Keratinocyte (primary cell): ENCODE results near the gene STRIT1. TPM values are rescaled to one million over a fixed set of nuclear protein-coding genes. Genes with fewer than 3 reads are reported as not detected.

Source experiments
- DNase-seq: peaks from one replicate; pipeline ENCODE4 v3.0.0-alpha.2; 2011; ENCODE audit warnings: low read depth, missing footprints, low spot score
- FAIRE-seq: peaks from 2 replicates; lab custom pipeline; 2011; peaks lifted over from hg19 to GRCh38; lab: Jason Lieb, UNC
- H2AFZ ChIP-seq: 2 replicates; pipeline ENCODE4 v1.6.0; 2012; ENCODE audit warnings: low read length, control low read depth, inconsistent platforms; ENCODE audit not compliant: control insufficient read depth
- H3K27ac ChIP-seq: 2 replicates; pipeline ENCODE4 v1.5.1; 2011; ENCODE audit warnings: low read length; ENCODE audit not compliant: control insufficient read depth, insufficient read depth
- H3K27me3 ChIP-seq: 3 replicates; pipeline ENCODE4 v1.6.0; 2011; ENCODE audit warnings: low read length; ENCODE audit not compliant: control insufficient read depth, insufficient read depth; ENCODE audit errors: extremely low read depth
- H3K36me3 ChIP-seq, 2 experiments: 2 replicates in 1 of 2; 3 replicates in 1 of 2; pipeline ENCODE4 v1.5.1; 2011; ENCODE audit warnings: low read length in 2 of 2, mild to moderate bottlenecking in 1 of 2; ENCODE audit not compliant: control insufficient read depth in 2 of 2, insufficient read depth in 2 of 2; ENCODE audit errors: extremely low read depth in 1 of 2
- H3K4me1 ChIP-seq: 3 replicates; pipeline ENCODE4 v1.5.1; 2011; ENCODE audit warnings: low read length; ENCODE audit not compliant: control insufficient read depth, insufficient read depth; ENCODE audit errors: extremely low read depth
- H3K4me2 ChIP-seq: 3 replicates; pipeline ENCODE4 v1.6.0; 2011; ENCODE audit warnings: low read depth, low read length; ENCODE audit not compliant: control insufficient read depth, insufficient read depth; ENCODE audit errors: extremely low read depth
- H3K4me3 ChIP-seq, 3 experiments: fragments of 200-600 bp in 1 of 3; sonication (generic) in 1 of 3; 2 replicates in 2 of 3; 3 replicates in 1 of 3; pipeline ENCODE4 v1.5.1; 2011 to 2016; ENCODE audit warnings: low read length in 3 of 3, mild to moderate bottlenecking in 3 of 3, control low read depth in 2 of 3, inconsistent platforms in 1 of 3, low read depth in 1 of 3, mixed read lengths in 1 of 3, mixed run types in 1 of 3, moderate library complexity in 1 of 3; ENCODE audit not compliant: control insufficient read depth in 2 of 3, insufficient read depth in 2 of 3; ENCODE audit errors: extremely low read depth in 1 of 3
- H3K79me2 ChIP-seq: 2 replicates; pipeline ENCODE4 v1.6.0; 2012; ENCODE audit warnings: low read length; ENCODE audit not compliant: control insufficient read depth, insufficient read depth
- H3K9ac ChIP-seq: 3 replicates; pipeline ENCODE4 v1.6.0; 2011; ENCODE audit warnings: low read length; ENCODE audit not compliant: control insufficient read depth, insufficient read depth; ENCODE audit errors: extremely low read depth
- H3K9me1 ChIP-seq: 3 replicates; pipeline ENCODE4 v1.6.0; 2011; ENCODE audit warnings: low read length; ENCODE audit not compliant: control insufficient read depth, insufficient read depth; ENCODE audit errors: extremely low read depth
- H3K9me3 ChIP-seq: 2 replicates; pipeline ENCODE4 v1.5.1; 2012; ENCODE audit warnings: low read depth, low read length; ENCODE audit not compliant: control insufficient read depth
- H4K20me1 ChIP-seq: 3 replicates; pipeline ENCODE4 v1.6.0; 2011; ENCODE audit warnings: low read length; ENCODE audit not compliant: control insufficient read depth, insufficient read depth; ENCODE audit errors: extremely low read depth
- CTCF ChIP-seq, 3 experiments: IDR thresholded peaks in 1 of 3; conservative IDR thresholded peaks in 1 of 3; optimal IDR thresholded peaks in 1 of 3; 2 replicates in 2 of 3; 3 replicates in 1 of 3; pipeline versions ENCODE3 to v1.5.1; 2011; ENCODE audit warnings: low read length in 3 of 3, mild to moderate bottlenecking in 3 of 3, moderate library complexity in 2 of 3, control low read depth in 1 of 3, inconsistent platforms in 1 of 3; ENCODE audit not compliant: insufficient read depth in 2 of 3; ENCODE audit errors: extremely low read depth in 1 of 3
- EZH2 ChIP-seq: IDR thresholded peaks from one replicate; pipeline ENCODE4 v1.6.1; 2012; ENCODE audit warnings: inconsistent platforms, mild to moderate bottlenecking, low read length, moderate library complexity
- dilution Hi-C: fragments of 300-500 bp; cut with MboI; formaldehyde crosslinking; loops from one replicate; pipeline ENCODE4 v1.7.0; 2020; ENCODE audit warnings: low sequenced_read_pairs; ENCODE audit not compliant: extremely low pct_ligation_motif_present
- polyA plus RNA-seq, 5 experiments: library from polyadenylated mRNA; depleted of rRNA in 3 of 5; stranded (reverse) in 3 of 5; stranded (forward) in 1 of 5; unstranded in 1 of 5; fragments of >200 nt; gene quantifications; 1 replicate in 1 of 5; 2 replicates in 3 of 5; 3 replicates in 1 of 5; pipeline versions ENCODE4 v1.2.1 to v1.2.3, GENCODE V29; 2011 to 2012; ENCODE audit warnings: missing spikeins in 2 of 5, low read depth in 1 of 5, low replicate concordance in 1 of 5

STRIT1 gene
- polyA plus RNA-seq, 1 donor (not counting 4 experiments of a cell fraction or from before 2014, with no cell fraction given), result not detected

DNA sequence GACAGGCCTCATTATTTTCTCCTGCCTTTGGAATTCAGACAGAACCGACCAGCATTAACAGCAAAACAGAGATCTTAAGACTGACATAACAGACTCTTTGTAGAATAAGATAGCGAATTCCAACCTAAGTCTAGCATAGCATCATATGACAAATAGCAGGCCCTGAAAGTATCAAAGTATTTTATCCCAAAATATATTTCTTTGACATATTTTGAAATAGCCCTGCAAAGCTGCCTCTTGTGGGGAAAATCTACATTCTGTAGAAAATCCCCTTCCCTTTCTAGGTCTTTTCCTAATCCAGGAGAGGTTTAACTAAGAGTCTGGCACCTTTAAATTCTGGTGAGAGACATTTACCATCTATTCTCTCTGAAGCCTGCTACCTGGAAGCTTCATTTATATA is 34.4 kb upstream of the STRIT1 start:
- Histone ChIP-seq H3K4me2 (no peak overlapping the region), H2AFZ (no peak overlapping the region), H3K9me1 (no peaks in the 10 kb centered on the region), H3K4me3 (no peak overlapping the region), H3K27me3 (no peaks in the 10 kb centered on the region), H3K9me3 (no peaks in the 10 kb centered on the region), H3K36me3 (no peaks in the 10 kb centered on the region), H3K9ac (no peak overlapping the region), H3K79me2 (no peaks in the 10 kb centered on the region), H3K27ac (no peak overlapping the region), H3K4me1 (no peaks in the 10 kb centered on the region), H4K20me1 (no peaks in the 10 kb centered on the region)
- dilution Hi-C loops, result loop anchor here (25.0 kb wide), 1 partner anchor 541 kb away; no protein-coding TSS in a partner anchor
- FAIRE-seq, result no peak
- TF ChIP-seq CTCF (optimal IDR thresholded peaks at IDR 0.05 in 1 of 3, IDR thresholded peaks at IDR 0.05 in 1 of 3, conservative IDR thresholded peaks at IDR 0.05 in 1 of 3; ENCODE audit: extremely low read depth in 1 of 3, insufficient read depth in 2 of 3, low read length in 3 of 3) (no peak), EZH2 (no peak)
- no peak for DNase-seq

DNA sequence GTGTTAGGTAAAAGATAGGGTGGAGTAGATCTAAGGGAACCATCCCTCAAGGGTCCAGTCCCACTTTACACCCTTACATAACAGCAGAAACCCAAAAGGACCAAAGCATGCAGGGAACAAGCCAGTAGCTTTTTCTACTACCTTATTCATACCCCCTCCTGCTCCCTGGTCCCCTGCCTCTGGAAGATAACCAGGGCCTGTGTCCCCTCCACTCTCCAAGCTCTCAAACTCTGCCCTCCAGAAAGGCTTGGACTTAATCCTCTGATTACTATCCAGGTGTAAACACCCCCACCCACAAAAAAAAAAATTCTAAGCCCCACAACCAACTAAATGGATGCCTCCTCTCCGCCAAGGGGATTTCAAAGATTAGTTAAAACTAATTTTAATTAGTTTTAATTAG is 33.9 kb upstream of the STRIT1 start:
- FAIRE-seq (no peak), DNase-seq (no peak)
- TF ChIP-seq CTCF (optimal IDR thresholded peaks at IDR 0.05 in 1 of 3, IDR thresholded peaks at IDR 0.05 in 1 of 3, conservative IDR thresholded peaks at IDR 0.05 in 1 of 3; ENCODE audit: extremely low read depth in 1 of 3, insufficient read depth in 2 of 3, low read length in 3 of 3) (no peak), EZH2 (no peak)
- Histone ChIP-seq H3K4me2 (no peak overlapping the region), H3K9me3 (no peaks in the 10 kb centered on the region), H2AFZ (no peak overlapping the region), H3K9ac (no peak overlapping the region), H3K27ac (no peak overlapping the region), H3K4me3 (no peak overlapping the region), H3K9me1 (no peaks in the 10 kb centered on the region), H4K20me1 (no peaks in the 10 kb centered on the region), H3K4me1 (no peaks in the 10 kb centered on the region), H3K79me2 (no peaks in the 10 kb centered on the region), H3K27me3 (no peaks in the 10 kb centered on the region), H3K36me3 (no peaks in the 10 kb centered on the region)
- dilution Hi-C loops, result loop anchor here (25.0 kb wide), 1 partner anchor 540 kb away; no protein-coding TSS in a partner anchor
